Activated naive CD4-positive, alpha-beta T cell treated with anti-CD3 and anti-CD28 coated beads, Interleukin-2, amount 50 U/mL, for 16 hours (primary cell): Measurements from ENCODE around the gene FAM9B.
A peak's percentile ranks its signal among the peaks of the same experiment; 100 is the strongest.
"Not testable (repeated sequence)": the region's sequence is repeated elsewhere in the genome, so short reads cannot be mapped to it uniquely, and the experiment has no call there.

Source experiments
- DNase-seq: peaks from one replicate; pipeline ENCODE4 v3.0.0-alpha.2; 2020

Gene FAM9B

DNA sequence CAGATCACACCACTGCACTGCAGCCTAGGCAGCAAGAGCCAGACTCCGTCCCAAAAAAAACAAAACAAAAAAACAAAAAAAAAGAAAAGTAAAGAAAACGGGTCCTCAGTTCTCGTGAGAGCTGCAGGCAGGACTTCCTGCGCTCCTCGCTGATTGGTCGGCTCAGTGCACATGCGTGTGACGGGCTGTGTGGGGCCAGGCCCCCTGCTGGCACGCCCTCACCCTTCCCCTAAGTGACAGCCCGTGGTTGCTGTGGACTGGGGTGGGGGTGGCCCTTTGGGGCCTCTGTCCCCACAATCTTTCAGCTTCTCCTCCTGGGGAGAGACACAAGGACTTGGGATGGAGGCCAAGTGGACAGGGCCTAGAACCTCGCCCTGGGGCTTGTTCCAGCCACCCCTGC, at the start of gene FAM9B:
TSS of gene FAM9B (minus strand) at position 139 of the 400 bp plus-strand sequence. CDS start 1,141 bp downstream, outside the sequence.
- no peak for DNase-seq

DNA sequence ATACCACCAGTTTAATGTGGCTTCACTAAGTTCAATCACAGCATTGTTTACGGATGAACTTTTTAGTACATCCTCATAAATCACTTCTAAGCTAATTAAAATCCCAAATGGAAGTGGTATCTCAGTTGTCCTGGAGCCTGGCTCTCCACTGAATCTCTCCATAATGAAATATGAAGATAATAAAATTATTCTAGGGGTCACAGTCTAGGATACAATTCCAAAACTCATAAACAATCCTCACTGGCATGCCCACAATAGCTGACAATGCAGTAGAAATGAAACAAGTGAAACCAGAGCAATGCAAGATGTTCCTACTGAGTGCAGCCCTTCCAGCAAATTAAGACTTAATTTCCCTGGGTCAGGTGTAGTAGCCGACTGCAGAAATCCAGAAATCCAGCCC, 47.3 kb upstream of the FAM9B start:
- DNase-seq = no peak

DNA sequence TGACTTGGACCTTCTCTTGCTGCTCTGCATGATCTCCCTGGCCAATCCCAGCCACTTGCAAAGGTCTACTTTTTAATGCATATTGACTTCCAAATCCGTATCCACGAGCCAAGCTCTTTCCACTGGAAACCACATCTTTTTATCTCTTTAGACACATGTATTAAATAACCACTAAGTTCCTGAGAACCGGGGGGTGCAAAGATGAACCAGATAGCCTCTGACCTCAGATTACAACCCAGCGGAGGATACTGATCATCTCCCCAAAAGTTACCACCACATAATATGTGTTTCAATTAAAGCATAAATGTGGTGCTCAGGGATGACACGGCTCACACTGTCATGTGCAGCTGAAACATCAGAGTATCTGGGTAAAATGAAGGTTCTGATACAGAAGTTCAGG, 40.4 kb upstream of the FAM9B start:
- no peak for DNase-seq

DNA sequence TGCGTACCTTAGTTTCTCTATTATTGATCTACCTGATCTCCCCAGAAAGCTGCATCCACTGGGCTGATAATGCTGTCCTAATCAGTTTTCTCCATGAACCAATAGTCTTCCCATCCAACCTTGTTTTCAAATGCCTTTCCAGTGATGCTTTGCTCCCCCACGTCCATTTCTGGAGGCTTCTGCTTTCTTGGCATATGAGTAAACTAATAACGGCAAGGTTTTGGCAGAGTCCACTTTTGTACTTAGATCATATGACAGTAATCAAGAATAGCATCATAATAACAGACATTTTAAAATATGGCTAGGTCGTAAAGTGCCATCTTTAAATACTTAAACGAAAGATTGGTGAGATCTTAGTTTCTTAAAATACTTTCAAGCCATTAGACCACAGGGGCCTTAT, 38.4 kb upstream of the FAM9B start:
- DNase-seq = no peak

DNA sequence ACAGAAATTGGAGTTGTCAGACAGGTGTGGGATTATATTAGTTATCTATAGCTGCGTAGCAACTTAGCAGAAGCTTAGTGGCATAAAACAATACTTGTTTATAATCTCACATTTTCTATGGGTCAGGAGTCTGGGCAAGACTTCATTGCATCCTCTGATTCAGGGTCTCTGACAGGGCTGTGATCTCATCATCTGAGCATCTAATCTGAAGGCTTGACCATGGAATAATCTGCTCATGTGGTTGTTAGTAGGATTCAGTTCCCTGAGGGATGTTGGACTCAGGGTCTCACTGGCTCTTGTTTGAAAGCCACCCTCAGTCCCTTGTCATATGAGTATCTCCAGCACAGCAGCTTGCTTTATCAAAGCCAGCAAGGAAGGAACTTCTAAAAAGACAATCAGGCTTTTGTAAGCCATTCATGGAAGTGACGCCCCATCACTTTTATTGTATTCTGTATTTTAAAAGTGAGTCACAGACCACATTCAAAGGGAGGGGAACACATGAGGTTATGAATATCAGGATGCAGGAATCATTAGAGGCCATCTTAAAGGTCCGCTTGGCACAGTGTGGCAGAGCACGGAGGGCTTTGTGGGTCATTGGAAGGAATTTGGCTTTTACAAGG, 37.2 kb upstream of the FAM9B start:
- no peak for DNase-seq

DNA sequence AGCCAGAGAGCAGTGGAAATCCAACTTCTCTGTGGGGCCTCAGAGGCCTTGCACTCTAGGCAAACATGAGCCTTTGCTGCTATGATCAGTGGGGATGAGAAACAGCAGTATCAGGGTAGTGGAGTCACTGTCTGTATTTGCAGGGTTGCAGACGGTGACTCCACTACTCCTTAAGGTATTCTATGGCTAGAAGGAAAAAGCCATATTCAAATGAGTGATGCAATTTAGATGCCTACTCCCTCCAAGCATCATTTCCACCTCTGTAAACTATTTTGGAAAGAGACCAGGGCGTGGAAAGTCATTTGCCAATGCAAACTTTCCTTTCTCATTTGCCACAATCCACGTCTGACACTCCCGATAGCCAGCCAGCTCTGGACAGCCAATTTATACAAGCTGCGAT, 35.6 kb upstream of the FAM9B start:
- no peak for DNase-seq

DNA sequence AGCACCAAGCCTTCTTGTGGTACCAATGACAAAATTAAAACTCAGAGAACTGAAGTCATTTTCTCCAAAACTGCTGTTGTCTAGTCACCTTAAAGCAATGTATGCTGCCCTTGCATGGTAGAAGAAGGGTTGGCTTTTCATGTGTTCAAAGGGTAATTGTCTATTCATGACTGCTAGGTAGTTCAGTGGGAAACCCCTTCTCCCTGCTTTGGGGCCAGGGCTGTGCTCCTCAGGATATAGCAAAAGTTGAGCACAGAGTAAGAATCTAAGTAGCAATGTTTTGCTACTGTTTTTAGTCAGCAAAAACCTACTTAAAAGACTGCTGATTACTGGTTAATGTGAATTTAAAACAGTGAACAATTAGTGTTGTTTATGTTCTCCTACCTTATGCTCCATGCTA, 30.8 kb upstream of the FAM9B start:
- no peak for DNase-seq

DNA sequence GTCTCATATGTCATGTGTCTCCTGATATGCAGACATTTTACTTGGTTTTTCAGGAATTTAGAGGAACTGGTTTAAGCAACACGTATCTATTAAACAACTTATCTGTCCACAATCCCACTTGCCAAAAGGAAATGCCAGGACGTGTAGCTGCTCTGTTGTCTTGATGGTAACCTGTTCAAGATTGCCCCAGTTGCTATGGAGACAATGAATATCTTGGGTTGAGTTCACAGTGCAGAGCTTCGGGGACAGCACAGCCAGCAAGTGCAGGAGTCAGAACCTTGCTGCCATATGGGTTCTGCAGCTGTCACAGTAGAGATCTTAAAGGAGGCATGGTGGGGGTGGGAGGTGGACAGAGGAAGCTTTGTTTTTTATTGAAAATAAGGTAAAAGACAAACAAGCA, 28.7 kb upstream of the FAM9B start:
- DNase-seq = no peak

DNA sequence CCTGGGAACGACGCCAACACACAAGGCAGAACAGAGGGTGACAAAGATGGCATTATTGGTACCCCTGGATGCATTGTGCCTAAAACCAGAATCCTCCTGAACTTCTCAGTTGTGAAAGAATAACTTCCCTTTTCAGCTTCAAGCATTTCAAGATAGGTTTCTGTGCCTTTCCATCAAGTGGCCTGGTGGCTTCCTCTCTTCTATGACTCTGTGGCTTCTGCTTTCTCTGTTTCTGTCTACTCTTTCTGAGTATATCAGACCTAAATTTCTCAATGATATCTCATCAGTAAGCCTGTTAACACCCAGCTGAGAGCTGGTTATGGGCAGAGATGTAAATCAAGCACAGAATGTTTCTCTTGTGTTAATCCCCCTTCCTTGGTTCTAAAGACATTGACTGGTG, 21.4 kb upstream of the FAM9B start:
- no peak for DNase-seq

DNA sequence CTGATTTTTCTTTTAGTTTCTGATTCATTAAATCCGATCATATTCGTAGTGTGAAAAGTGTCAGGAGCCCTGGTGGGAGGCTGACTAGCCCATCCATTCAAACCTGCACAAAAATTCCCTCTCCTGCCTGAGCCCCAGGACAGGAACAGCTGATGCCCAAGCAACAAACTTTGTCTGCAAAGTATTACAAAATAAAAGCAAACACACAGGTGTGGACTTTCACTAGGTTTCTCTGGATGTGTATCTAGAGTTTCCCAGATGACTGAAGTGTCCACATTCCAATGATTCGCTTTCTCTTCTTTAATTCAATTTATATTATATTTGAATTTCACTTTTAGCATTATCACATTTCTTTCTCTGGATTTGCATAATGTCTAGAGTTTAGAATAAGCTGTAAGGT, 18.2 kb upstream of the FAM9B start:
- DNase-seq = no peak

DNA sequence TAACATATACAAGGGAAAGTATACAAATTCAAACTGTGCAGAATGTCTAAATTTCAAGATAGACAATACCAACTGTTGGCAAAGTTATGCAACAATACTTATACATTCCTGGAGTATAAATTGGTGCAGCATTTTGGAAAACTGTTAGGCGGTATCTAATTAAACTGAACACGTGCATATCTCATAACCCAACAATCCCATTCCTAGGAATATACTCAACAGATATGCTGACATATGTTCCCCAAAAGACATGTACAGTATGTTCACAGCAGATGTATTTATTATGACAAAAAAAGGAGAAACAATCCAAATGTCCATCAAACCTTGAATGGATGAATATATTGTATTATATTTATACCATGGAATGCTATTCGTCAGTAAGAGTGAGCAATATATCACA, 16.4 kb upstream of the FAM9B start:
- DNase-seq = no peak

DNA sequence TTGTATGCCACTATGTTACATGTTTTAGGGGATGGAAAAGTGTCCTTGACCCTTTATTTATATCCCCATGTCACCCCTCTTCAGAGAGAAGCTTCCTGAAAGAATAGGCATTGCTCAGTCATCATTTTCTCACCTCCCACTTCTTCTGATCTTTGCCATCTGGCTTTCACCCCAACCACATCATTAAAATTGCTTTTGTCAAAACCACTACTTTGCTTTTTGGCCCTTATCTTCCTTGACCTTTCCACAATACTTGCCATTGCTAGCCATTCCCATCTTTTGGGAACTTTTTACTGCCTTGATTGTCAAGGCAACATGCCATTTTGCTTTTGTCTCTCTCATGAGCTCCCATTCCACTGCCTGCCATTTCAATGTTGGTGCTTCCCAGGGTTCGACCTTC, 14.9 kb upstream of the FAM9B start:
- DNase-seq = no peak

DNA sequence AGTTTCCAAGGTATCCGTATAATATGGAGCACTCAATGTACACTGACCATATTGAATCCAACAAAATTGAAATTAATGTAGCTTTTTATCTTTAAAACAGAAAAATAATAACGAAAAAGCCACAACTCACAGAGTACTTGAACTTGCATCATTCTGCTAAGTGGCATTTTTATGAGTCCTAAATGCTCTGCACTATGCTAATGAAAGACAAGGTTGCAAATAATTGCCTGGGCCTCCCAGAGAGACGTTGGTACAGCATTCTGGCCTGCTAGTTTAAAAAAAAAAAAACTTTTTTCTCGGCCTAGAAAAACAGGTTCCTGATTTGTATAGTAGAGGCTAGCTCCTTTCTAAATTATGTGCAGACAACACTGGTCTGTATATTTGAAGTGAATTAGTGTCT, 4.3 kb upstream of the FAM9B start:
- no peak for DNase-seq

DNA sequence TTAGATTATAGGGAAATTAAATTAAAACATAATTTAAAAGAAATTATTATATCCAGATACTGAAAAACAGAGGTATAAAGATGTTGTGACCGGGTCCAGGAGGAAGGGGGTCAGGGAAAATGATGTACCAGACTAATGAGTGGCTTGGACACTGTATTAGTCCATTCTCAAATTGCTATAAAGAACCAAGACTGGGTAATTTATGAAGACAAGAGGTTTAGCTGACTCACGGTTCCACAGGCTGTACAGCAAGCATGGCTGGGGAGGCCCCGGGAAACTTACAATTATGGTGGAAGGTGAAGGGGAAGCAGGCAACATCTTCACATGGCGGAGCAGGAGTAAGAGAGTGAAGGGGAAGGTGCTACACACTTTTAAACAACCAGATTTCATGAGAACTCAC, 3.4 kb upstream of the FAM9B start:
- no peak for DNase-seq

DNA sequence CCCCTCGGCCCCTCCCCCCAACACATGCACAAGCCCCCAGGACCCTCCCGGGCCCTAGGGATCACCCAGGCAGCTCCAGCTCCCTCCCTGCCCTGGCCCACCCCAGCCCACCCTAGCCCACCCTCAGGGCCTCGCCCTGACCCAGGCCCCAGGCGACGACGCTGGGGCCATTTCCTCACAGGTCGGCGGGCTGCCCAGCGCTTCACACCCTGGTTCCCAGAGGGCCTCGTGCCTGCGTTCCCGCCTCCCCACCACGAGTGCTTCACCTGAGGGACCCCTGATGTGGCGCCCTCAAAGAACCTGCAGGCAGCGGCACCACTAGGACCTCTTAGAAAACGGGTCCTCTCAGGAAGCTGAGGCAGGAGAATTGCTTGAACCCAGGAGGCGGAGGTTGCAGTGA, 341 bp downstream of the FAM9B start:
- DNase-seq = no peak

DNA sequence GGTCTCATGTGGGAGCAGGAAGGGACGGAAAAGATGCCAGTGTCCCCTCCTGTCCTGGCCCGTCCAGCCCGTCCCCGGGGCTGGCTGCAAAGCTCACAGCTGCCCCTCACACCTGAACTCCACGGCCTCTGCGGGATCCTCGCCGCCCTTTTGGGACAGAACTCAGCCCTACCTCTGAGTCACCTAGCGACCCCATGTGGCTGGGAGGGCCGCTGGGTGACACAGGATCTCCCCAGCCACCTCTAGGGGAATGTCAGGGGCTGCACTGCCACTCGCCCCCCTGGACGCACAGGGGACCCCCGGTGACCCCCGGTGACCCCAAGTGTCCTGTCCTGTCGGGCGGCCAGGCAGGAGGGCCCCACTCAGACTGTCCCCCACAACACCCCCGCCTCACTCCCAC, 748 bp downstream of the FAM9B start:
- no peak for DNase-seq

DNA sequence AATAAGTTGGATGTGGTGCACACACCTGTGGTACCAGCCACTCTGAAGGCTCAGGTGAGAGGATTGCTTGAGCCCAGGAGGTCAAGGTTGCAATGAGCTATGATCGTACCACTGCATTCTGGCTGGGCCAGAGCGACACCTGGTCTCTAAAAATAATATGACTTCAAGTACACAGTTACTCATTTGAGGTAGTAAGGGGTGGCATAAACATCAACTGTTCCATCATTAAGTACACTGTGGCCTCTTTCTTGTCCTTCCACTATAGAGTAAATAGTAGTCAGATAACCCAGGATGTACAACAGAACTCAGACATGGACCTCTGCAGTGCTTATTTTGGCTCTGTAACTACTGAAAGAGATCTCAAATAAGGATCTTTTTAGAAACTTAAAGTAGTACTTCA, 10.6 kb downstream of the FAM9B start:
- DNase-seq = no peak

DNA sequence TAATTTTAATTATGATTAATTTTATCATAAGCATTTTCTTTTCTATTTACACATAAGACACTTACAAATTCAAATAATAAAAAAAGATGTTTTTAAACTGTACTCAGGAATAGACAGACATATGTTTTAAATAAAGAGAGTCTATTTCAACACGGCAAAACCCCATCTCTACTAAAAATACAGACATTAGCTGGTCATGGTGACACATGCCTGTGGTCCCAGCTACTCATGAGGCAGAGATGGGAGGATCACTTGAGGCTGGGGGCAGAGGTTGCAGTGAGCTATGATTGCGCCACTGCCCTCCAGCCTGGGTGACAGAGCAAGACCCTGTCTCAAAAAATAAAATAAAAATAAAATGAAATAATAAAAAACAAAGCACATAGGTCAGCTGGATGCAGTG, 14.8 kb downstream of the FAM9B start:
- DNase-seq = no peak

DNA sequence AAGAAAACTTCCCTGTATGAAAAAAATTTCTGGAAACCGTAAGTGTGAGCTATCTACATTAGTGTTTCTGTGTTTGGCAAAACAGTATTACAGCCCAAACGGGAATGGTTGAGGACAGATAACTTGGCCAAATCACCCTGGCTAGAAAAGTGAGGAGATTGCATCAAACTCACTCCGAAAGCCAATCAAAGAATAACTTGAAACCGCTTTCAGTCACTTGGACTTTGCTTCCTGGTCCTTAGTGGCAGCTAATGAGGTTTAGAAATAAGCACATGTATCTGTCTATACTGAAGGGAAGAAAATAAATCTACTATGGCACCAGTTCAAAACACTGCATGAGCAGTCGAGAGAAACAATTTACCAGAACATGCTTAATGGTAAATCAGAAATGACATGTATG, 15.6 kb downstream of the FAM9B start:
- not testable (repeated sequence) for DNase-seq

DNA sequence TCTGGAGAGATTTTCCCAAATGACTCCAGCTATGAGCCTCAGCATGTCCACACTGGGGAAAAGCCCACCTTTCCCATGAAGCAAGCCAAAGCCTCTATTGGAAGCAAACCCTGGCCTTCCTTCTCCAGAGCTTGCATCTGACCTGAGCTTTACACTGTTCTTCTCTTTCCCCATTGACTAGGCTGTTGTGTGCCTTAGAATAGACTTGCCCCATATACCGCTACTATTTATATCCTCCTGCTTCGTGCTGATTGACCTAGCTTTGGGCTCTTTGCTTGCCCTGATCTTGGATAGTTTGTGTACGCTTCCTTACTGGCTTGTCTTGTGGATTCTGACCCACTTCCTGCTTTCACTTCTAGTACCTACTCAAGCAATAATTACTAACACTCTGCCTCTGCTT, 30.9 kb downstream of the FAM9B start:
- no peak for DNase-seq

DNA sequence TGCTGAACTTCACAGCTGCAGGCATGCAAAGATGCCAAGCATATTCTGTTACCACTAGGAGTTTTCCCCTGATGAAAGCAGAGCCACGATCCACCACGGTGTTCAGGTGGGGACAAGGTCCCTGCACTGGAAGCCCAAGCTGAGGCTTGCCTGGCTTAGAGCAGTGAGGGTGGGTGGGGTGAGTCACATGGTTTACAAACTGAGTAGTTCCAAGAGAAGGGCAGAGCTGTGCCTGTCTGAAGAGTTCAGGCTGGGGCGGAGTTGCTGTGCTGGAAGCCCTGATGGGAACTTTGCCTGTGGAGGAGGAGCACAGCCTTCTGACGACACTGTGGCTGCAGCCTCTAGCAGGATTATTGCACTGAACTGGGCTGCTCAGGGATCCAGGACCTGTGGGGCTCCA, 45.5 kb downstream of the FAM9B start:
- peak; percentile 41 for DNase-seq

DNA sequence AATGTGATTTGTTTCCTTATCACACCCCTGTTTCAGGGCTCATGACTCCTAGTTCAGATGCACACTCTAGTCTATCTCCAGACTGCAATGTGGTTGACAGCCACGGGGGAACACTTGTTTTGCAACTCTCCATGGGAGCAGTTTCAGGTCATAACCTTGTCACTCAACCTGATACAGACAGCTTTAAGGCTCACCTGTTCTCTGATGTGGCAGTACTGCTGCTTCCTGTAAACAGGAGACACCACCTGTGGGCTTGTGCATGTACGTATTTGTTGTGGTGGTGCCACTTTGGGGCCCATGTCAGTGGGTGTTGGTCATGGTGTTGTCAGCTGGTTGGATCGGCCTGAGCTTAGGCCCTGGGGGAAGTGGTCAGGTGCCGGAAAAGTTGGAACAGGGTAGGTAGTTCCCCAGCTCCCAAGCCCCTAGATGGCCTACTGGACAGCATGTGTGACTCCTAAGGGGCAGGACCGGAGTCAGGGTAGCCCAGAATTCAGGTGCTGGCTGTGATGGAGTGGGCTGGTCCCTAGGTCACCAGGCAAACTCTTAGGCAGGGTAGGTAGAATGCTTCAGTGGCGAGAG, 46.2 kb downstream of the FAM9B start:
- DNase-seq = no peak

DNA sequence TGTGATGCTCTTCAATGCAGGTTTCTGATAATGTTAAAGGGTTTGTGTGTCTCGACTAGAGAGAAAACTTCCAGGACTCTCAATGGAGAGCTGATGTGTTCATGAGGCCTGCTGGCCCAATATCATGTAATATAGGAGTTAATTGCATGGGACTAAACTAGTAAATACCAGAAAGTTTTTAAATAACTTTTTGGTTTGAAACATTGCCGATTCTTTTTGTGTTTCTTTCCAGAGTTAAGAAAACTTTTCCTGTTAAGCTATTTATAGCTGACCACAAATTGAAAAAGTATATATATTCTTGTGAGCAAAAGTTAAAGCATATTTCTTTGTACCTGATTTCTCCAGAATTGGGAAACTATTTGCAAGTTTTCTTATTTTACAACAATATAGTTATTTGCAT, 49.7 kb downstream of the FAM9B start:
- DNase-seq = no peak

DNA sequence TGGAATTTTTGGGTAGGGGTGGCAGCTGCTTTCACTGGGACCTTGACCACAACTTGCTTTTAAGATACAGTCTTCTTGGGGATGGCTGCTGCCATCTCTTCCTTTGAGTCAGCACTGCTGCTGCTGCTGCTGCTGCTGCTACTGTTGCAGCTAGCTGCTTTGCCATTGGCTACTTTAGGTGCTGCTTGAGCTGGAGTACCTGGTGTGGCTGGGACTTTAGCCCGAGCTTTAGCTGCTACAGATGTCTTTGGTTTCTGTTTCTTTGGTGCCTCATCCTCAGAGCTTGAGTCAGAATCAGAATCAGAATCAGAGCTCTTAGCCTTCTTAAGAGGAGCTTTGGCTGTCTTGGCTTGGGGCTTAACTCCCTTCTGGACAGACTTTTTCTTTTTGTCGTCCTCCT, 52.2 kb downstream of the FAM9B start:
- no peak for DNase-seq

DNA sequence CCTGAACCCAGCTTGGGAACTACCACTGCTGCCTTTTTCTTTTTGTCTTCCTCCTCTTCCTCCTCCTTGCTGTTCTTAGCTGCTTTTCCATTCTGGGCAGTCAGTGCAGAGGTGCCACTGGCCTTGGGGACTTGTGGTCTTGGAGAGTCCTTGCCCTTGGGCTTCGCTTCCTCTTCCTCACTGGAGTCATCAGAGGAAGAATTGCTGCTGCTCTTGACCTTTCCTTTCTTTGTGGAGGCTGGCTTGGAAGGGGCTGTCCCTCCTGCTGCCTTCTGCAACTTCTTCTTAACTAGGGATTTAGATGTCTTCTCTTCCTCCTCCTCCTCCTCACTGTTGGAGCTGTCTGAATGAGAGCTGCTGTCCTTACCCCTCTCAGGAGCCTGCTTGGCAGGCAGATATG, 53.2 kb downstream of the FAM9B start:
- no peak for DNase-seq
